K562 (cell line): ENCODE results near the gene HLCS. TPM values are rescaled to one million over a fixed set of nuclear protein-coding genes. Genes with fewer than 3 reads are reported as not detected.

ENCODE experiments used
- ATAC-seq: fragments of 200-7000 bp; cut with Tn5 transposase; 3 replicates; pipeline ENCODE4 v1.9.1; 2020; ENCODE audit warnings: moderate library complexity
- BruUV-seq: library from RNA; stranded (reverse); fragments of 400-500 nt; replicated peaks from 2 replicates; lab custom pipeline; 2021; lab: Mats Ljungman, UMichigan
- CTCF ChIA-PET: fragments of 300-600 bp; formaldehyde crosslinking; extraction: SDS; loops from one replicate; lab custom pipeline; 2021; ENCODE audit warnings: low intra/inter-chr PET ratio; lab: Yijun Ruan, JAX
- POLR2A ChIA-PET: fragments of 300-600, 350-650 bp; sonication (Branson Sonifier 250); formaldehyde crosslinking; extraction: SDS; loops from one replicate; lab custom pipeline; 2021; ENCODE audit warnings: antibody characterized with exemption, inconsistent platforms; lab: Yijun Ruan, JAX
- DNase-seq, 4 experiments: peaks; one replicate each; pipeline versions ENCODE4 v3.0.0 to v3.0.0-alpha.2; 2011 to 2018; ENCODE audit warnings: low spot score in 3 of 4, mixed read lengths in 3 of 4; ENCODE audit errors: extremely low read depth in 1 of 4
- FAIRE-seq: peaks from 2 replicates; lab custom pipeline; 2011; peaks lifted over from hg19 to GRCh38; lab: Jason Lieb, UNC
- H2AFZ ChIP-seq: 2 replicates; pipeline ENCODE4 v1.6.0; 2011; ENCODE audit warnings: low read depth, low read length, control low read depth, inconsistent platforms
- H3K27ac ChIP-seq: fragments of 200-600 bp; 3 replicates; pipeline ENCODE4 v1.8.0; 2011; ENCODE audit warnings: low read depth, mild to moderate bottlenecking, control low read depth, inconsistent platforms, low read length, moderate library complexity, mixed read lengths; ENCODE audit errors: extremely low read depth
- H3K27me3 ChIP-seq, 2 experiments: fragments of 300-600 bp in 1 of 2; 2 replicates in 1 of 2; 3 replicates in 1 of 2; pipeline versions ENCODE4 v1.6.0 to v1.8.0; 2011; ENCODE audit warnings: inconsistent platforms in 2 of 2, low read length in 2 of 2, mild to moderate bottlenecking in 1 of 2, mixed read lengths in 1 of 2, moderate library complexity in 1 of 2; ENCODE audit not compliant: control insufficient read depth in 2 of 2, insufficient read depth in 2 of 2
- H3K36me3 ChIP-seq: fragments of 300-600 bp; 3 replicates; pipeline ENCODE4 v1.8.0; 2011; ENCODE audit warnings: mild to moderate bottlenecking, low read length, inconsistent platforms; ENCODE audit not compliant: control insufficient read depth, insufficient read depth
- H3K4me1 ChIP-seq, 2 experiments: fragments of 200-600 bp in 1 of 2; replicated peaks in 1 of 2; 2 replicates in 1 of 2; 3 replicates in 1 of 2; pipeline versions ENCODE4 v1.5.1 to v1.8.0; 2011; ENCODE audit warnings: inconsistent platforms in 2 of 2, low read length in 2 of 2, mild to moderate bottlenecking in 1 of 2, mixed read lengths in 1 of 2, moderate library complexity in 1 of 2; ENCODE audit not compliant: control insufficient read depth in 2 of 2, insufficient read depth in 2 of 2
- H3K4me2 ChIP-seq: 2 replicates; pipeline ENCODE4 v1.6.1; 2011; ENCODE audit warnings: low read length, control low read depth, inconsistent platforms, mixed read lengths; ENCODE audit not compliant: insufficient read depth
- H3K4me3 ChIP-seq: fragments of 200-600 bp; sonication (generic), shearing (Covaris generic); 2 replicates; pipeline ENCODE4 v1.5.1; 2016; ENCODE audit warnings: control low read depth, inconsistent platforms
- H3K79me2 ChIP-seq: fragments of 200-600 bp; 3 replicates; pipeline ENCODE4 v1.8.0; 2011; ENCODE audit warnings: low read length, inconsistent platforms; ENCODE audit not compliant: control insufficient read depth, insufficient read depth
- H3K9ac ChIP-seq, 2 experiments: 2 replicates each; pipeline versions ENCODE4 v1.6.0 to v1.6.1; 2011; ENCODE audit warnings: low read depth in 2 of 2, low read length in 2 of 2, control low read depth in 1 of 2, inconsistent platforms in 1 of 2, mild to moderate bottlenecking in 1 of 2, mixed read lengths in 1 of 2; ENCODE audit not compliant: insufficient read depth in 1 of 2
- H3K9me1 ChIP-seq: one replicate; pipeline ENCODE4 v1.6.0; 2011; ENCODE audit warnings: inconsistent platforms, mild to moderate bottlenecking, low read length, moderate library complexity; ENCODE audit not compliant: control insufficient read depth, insufficient read depth
- H3K9me3 ChIP-seq: replicated peaks from 2 replicates; pipeline ENCODE4 v1.5.1; 2011; ENCODE audit warnings: low read depth, low read length, inconsistent platforms; ENCODE audit not compliant: control insufficient read depth, insufficient read depth
- H4K20me1 ChIP-seq: replicated peaks from 2 replicates; pipeline ENCODE4 v1.6.1; 2011; ENCODE audit warnings: low read length, inconsistent platforms, mixed read lengths; ENCODE audit not compliant: control insufficient read depth, insufficient read depth
- CREB3 ChIP-seq: fragments of 450-650 bp; conservative IDR thresholded peaks from 2 replicates; pipeline ENCODE4 v1.6.1; 2016; ENCODE audit warnings: missing genetic modification characterization, low read depth, mild to moderate bottlenecking, missing compliant biosample characterization, moderate library complexity
- HEY1 ChIP-seq: fragments of 250-450 bp; sonication (Bioruptor Pico); IDR thresholded peaks from 2 replicates; pipeline ENCODE4 v1.5.0; 2020; ENCODE audit warnings: mild to moderate bottlenecking, moderate library complexity, borderline replicate concordance
- ZNF280A ChIP-seq: fragments of 450-650 bp; IDR thresholded peaks from 2 replicates; pipeline ENCODE4 v1.6.1; 2018; ENCODE audit warnings: mild to moderate bottlenecking, low read depth; ENCODE audit not compliant: partially characterized antibody
- WGBS: fragments of 100-300 bp; shearing (Covaris generic); methylation state at CpG from one replicate; pipeline ENCODE4 v1.1.6; 2016; ENCODE audit warnings: low coverage, mixed read lengths; ENCODE audit not compliant: insufficient coverage; ENCODE audit errors: missing lambda C conversion rate; 5-methylcytosine and 5-hydroxymethylcytosine counted together
- in situ Hi-C: fragments of 300-500 bp; cut with MboI; formaldehyde crosslinking; loops from 4 replicates; pipeline ENCODE4 v1.15.0; 2018; ENCODE audit warnings: inconsistent platforms, mixed read lengths
- intact Hi-C: fragments of 100-400 bp; cut with micrococcal nuclease; formaldehyde crosslinking; loops from 2 replicates; pipeline ENCODE4 v1.14.2; 2022
- polyA plus RNA-seq, 8 experiments: library from polyadenylated mRNA; depleted of rRNA in 4 of 8; stranded (reverse) in 5 of 8; unstranded in 3 of 8; fragments of >200 nt; fragmentation: Nextera tagmentation in 2 of 8; fragmentation: Illumina TruSeq in 1 of 8; extraction: Ambion mirVana in 2 of 8; extraction: Trizol in 1 of 8; gene quantifications; 2 replicates each; pipeline versions ENCODE4 v1.2.1 to v1.2.3, GENCODE V29; 2011 to 2014; ENCODE audit warnings: inconsistent platforms in 1 of 8, missing spikeins in 1 of 8
- total RNA-seq, 7 experiments: library from RNA; depleted of rRNA in 6 of 7; stranded (reverse); fragments of >200 nt in 6 of 7; fragmentation: Illumina TruSeq in 2 of 7; extraction: Trizol in 2 of 7; gene quantifications; 2 replicates each; pipeline versions ENCODE4 v1.2.1 to v1.2.3, GENCODE V29; 2011 to 2021; ENCODE audit warnings: low replicate concordance in 1 of 7

The HLCS gene
- total and polyA plus RNA-seq, 9 of the 15 experiments (the other 6 are each of a cell fraction or from before 2014, with no cell fraction given): 3.0 to 21.5 (median 17.1) TPM

GRCh38 chr21:36769051-36769839 lies 197.2 kb downstream of the HLCS start:
- ChIA-PET POLR2A (interaction anchor here (0.6 kb wide), 1 partner anchor 23 kb away, joined by 3 read pairs; no protein-coding TSS in a partner anchor), CTCF (no interaction called here)
- no peak for TF ChIP-seq ZNF280A
- TF ChIP-seq HEY1 (CRISPR knock-in tag): no peak
- no peak for TF ChIP-seq CREB3 (tag)
- Histone ChIP-seq H3K27me3 (no peaks in the 10 kb centered on the region), H3K9me3 (no peaks in the 10 kb centered on the region), H3K36me3 (no peaks in the 10 kb centered on the region), H3K9ac (no peak overlapping the region), H3K27ac (no peak overlapping the region), H3K4me3 (no peak overlapping the region), H3K4me2 (no peak overlapping the region), H3K9me1 (no peaks in the 10 kb centered on the region), H3K4me1 (0 out of 5 replicates have a peak, but pooled peaks cover 0 to 3% of the 10 kb centered on the region in 2 experiments), H2AFZ (no peak overlapping the region), H3K79me2 (no peaks in the 10 kb centered on the region), H4K20me1 (no peaks in the 10 kb centered on the region)
- intact Hi-C loops: no loop called here
- BruUV-seq: no TSS peak
- WGBS: 37% methylated on average over 8 of the region's 8 CpGs
- in situ Hi-C loops: no loop called here
- no peak for ATAC-seq
- FAIRE-seq: peak; percentile 54
- no peak for DNase-seq
